ENCODE measurements around the gene AUP1.
"Not testable (repeated sequence)": the region's sequence is repeated elsewhere in the genome, so short reads cannot be mapped to it uniquely, and the experiment has no call there.

AUP1 gene

DNA sequence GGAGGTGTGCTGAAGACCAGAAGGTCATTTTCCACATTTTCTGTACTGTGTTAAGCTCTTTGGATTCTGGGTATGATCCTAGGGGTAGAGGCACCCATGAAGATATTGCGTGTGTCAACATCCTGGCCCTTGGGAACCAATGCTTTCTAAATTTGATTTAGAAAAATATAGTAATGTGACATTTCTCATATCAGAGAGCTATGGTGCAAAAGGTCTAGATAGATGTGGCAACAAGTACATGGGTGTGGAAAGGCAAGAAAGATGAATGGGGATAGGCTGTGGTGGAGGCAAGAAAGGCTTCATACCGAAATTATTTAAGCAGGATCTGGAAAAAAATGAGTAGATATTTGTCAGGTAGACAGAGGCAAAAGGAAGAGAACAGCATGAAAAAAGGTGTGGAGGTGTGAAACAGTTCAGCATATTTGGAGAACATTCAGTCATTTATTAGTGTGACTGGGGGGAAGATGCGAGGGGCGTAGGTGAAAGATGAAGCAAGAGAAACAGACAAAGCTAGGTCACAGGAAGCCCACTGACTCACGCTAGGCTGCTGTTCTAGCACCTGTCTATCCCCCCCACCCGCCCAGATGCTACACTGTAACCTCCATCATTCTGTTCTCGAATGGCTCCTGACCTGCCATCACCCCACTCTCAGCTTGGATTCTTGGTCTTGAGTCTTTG is 36.7 kb upstream of the AUP1 start:
- Histone ChIP-seq H3K79me2 (ENCODE audit: insufficient read depth, low read depth) (no peaks in the 10 kb centered on the region), H3K27me3 (ENCODE audit: insufficient read depth, low read depth) (no peaks in the 10 kb centered on the region; the same call in 1 of the 2 replicates), H4K20me1 (ENCODE audit: insufficient read depth) (no peaks in the 10 kb centered on the region), H3K36me3 (ENCODE audit: insufficient read depth) (no peaks in the 10 kb centered on the region), H3K9ac (no peak overlapping the region), H3K4me2 (no peak overlapping the region), H3K4me3 (IDR thresholded peaks at IDR 0.05; ENCODE audit: insufficient read depth, low read depth, low read length) (no peak overlapping the region), H2AFZ (ENCODE audit: low read depth) (no peak overlapping the region), H3K27ac (no peak overlapping the region), H3K4me1 (ENCODE audit: low read depth, poor library complexity, severe bottlenecking) (no peaks in the 10 kb centered on the region)
- TF ChIP-seq, protein P1, sequence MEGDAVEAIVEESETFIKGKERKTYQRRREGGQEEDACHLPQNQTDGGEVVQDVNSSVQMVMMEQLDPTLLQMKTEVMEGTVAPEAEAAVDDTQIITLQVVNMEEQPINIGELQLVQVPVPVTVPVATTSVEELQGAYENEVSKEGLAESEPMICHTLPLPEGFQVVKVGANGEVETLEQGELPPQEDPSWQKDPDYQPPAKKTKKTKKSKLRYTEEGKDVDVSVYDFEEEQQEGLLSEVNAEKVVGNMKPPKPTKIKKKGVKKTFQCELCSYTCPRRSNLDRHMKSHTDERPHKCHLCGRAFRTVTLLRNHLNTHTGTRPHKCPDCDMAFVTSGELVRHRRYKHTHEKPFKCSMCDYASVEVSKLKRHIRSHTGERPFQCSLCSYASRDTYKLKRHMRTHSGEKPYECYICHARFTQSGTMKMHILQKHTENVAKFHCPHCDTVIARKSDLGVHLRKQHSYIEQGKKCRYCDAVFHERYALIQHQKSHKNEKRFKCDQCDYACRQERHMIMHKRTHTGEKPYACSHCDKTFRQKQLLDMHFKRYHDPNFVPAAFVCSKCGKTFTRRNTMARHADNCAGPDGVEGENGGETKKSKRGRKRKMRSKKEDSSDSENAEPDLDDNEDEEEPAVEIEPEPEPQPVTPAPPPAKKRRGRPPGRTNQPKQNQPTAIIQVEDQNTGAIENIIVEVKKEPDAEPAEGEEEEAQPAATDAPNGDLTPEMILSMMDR (conservative IDR thresholded peaks at IDR 0.05; ENCODE audit: low read depth, low read length) = no peak

DNA sequence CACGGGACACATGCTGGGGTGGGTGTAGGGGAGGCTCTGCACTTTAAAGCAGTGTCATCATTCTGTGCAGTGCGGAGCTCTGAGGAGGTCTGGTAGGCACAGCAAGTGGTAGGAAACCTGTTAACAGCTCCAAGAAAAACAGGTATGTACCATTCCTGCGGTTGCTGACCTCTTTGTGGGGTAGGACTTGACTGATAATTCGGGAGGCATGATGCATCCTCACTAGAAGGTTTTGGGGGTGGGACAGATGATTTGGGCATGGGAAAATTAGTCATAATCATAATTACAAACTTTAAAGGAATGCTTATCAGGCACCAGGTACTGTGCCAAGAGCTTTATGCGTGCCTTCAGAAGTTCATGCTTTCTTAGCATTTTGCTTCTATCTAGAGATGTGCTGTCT is 34.7 kb upstream of the AUP1 start:
- H3K9ac ChIP-seq = no peak overlapping the region
- H4K20me1 ChIP-seq (ENCODE audit: insufficient read depth) = no peaks in the 10 kb centered on the region
- H3K4me2 ChIP-seq = no peak overlapping the region
- no peaks in the 10 kb centered on the region; the same call in 1 of the 2 replicates for H3K27me3 ChIP-seq (ENCODE audit: insufficient read depth, low read depth)
- H2AFZ ChIP-seq (ENCODE audit: low read depth) = no peak overlapping the region
- H3K27ac ChIP-seq = no peak overlapping the region
- H3K79me2 ChIP-seq (ENCODE audit: insufficient read depth, low read depth) = no peaks in the 10 kb centered on the region
- H3K4me3 ChIP-seq (IDR thresholded peaks at IDR 0.05; ENCODE audit: insufficient read depth, low read depth, low read length) = no peak overlapping the region
- no peaks in the 10 kb centered on the region for H3K4me1 ChIP-seq (ENCODE audit: low read depth, poor library complexity, severe bottlenecking)
- no peaks in the 10 kb centered on the region for H3K36me3 ChIP-seq (ENCODE audit: insufficient read depth)
- TF ChIP-seq, protein P1 (conservative IDR thresholded peaks at IDR 0.05; ENCODE audit: low read depth, low read length) = no peak

DNA sequence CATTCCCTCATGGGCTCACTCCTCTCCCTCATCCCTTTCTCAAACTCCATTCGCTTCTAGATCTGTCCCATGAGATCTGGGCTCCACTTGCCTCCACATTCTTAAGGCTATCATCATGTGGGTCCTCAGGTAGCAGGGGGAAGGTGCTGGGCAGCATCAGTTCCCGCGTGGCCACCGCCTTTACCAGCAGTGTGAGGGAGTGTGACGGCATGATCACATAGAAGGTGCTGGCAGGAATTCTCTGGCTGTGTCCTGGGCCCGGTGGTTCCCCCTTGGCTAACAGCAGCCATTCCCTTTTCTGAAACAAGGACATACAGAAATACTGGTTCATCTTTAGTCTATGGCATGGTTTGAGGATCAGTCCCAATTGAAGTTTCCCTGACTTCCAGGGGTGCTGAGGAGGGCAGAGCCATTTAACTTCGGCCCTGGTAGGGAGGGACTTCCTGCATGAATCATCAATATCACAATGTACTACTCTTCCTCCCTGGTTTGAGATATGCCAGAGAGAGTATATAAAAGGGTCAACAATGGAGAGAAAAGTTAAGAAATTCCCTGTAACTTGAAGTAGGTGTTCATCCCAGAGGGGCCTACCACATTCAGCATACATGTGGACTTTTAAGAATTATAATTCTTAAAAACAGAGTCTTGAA is 32.7 kb upstream of the AUP1 start:
- no peaks in the 10 kb centered on the region for H4K20me1 ChIP-seq (ENCODE audit: insufficient read depth)
- no peak overlapping the region for H3K4me3 ChIP-seq (IDR thresholded peaks at IDR 0.05; ENCODE audit: insufficient read depth, low read depth, low read length)
- TF ChIP-seq, protein P1 (conservative IDR thresholded peaks at IDR 0.05; ENCODE audit: low read depth, low read length) = no peak
- no peak overlapping the region for H3K4me2 ChIP-seq
- no peak overlapping the region for H3K27ac ChIP-seq
- H2AFZ ChIP-seq (ENCODE audit: low read depth) = no peak overlapping the region
- H3K79me2 ChIP-seq (ENCODE audit: insufficient read depth, low read depth) = no peaks in the 10 kb centered on the region
- no peaks in the 10 kb centered on the region; the same call in 1 of the 2 replicates for H3K27me3 ChIP-seq (ENCODE audit: insufficient read depth, low read depth)
- no peaks in the 10 kb centered on the region for H3K4me1 ChIP-seq (ENCODE audit: low read depth, poor library complexity, severe bottlenecking)
- no peak overlapping the region for H3K9ac ChIP-seq
- no peaks in the 10 kb centered on the region for H3K36me3 ChIP-seq (ENCODE audit: insufficient read depth)

DNA sequence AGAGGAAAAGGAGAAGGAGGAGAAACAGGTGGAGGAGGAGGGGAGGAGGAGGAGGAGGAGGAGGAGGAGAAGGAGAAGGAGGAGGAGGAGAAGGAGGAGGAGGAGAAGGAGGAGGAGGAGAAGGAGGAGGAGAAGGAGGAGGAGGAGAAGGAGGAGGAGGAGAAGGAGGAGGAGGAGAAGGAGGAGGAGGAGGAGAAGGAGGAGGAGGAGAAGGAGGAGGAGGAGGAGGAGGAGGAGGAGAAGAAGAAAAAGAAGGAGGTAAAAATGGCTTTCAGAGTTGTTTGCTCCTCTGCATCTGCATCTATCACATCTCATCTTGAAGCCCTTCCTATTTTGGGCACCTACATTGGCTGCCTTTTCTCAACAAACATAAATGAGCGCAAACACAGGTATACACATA is 31.5 kb upstream of the AUP1 start:
- not testable (repeated sequence) for H3K27me3 ChIP-seq (ENCODE audit: insufficient read depth, low read depth); H3K79me2 ChIP-seq (ENCODE audit: insufficient read depth, low read depth); H3K4me1 ChIP-seq (ENCODE audit: low read depth, poor library complexity, severe bottlenecking); H2AFZ ChIP-seq (ENCODE audit: low read depth); H3K36me3 ChIP-seq (ENCODE audit: insufficient read depth); H3K4me3 ChIP-seq (IDR thresholded peaks at IDR 0.05; ENCODE audit: insufficient read depth, low read depth, low read length); H4K20me1 ChIP-seq (ENCODE audit: insufficient read depth); H3K9ac ChIP-seq; H3K27ac ChIP-seq; H3K4me2 ChIP-seq

- no peak overlapping the region for H3K4me2 ChIP-seq
- no peaks in the 10 kb centered on the region for H4K20me1 ChIP-seq (ENCODE audit: insufficient read depth)
- H3K4me3 ChIP-seq (IDR thresholded peaks at IDR 0.05; ENCODE audit: insufficient read depth, low read depth, low read length) = no peak overlapping the region
- TF ChIP-seq, protein P1 (conservative IDR thresholded peaks at IDR 0.05; ENCODE audit: low read depth, low read length) = no peak
- no peak overlapping the region for H2AFZ ChIP-seq (ENCODE audit: low read depth)
- H3K36me3 ChIP-seq (ENCODE audit: insufficient read depth) = no peaks in the 10 kb centered on the region
- H3K4me1 ChIP-seq (ENCODE audit: low read depth, poor library complexity, severe bottlenecking) = no peaks in the 10 kb centered on the region
- no peaks in the 10 kb centered on the region for H3K79me2 ChIP-seq (ENCODE audit: insufficient read depth, low read depth)
- H3K27ac ChIP-seq = no peak overlapping the region
- no peaks in the 10 kb centered on the region; the same call in 1 of the 2 replicates for H3K27me3 ChIP-seq (ENCODE audit: insufficient read depth, low read depth)
- H3K9ac ChIP-seq = no peak overlapping the region
Measured at GRCh38 chr2:74560591-74560990, 31.1 kb upstream of the AUP1 start.
